ENCODE measurements around the gene RO60. TPM values are rescaled to one million over a fixed set of nuclear protein-coding genes. Genes with fewer than 3 reads are reported as not detected.
"Not testable (repeated sequence)": the region's sequence is repeated elsewhere in the genome, so short reads cannot be mapped to it uniquely, and the experiment has no call there.

RO60 gene
- total RNA-seq, 1 experiment from 2014 or later: 69.5 TPM

GRCh38 chr1:193031431-193031830 is 28.0 kb upstream of the RO60 start:
- H3K27ac ChIP-seq (ENCODE audit: low read depth, low read length): no peak overlapping the region
- no peaks in the 10 kb centered on the region for H3K9me2 ChIP-seq (ENCODE audit: insufficient read depth)
- no TSS peak for BruUV-seq (replicated peaks)
- TF ChIP-seq RAD21 (IDR thresholded peaks at IDR 0.05; ENCODE audit: low read depth): peak; percentile 59
- TF ChIP-seq POLR2A (IDR thresholded peaks at IDR 0.05; ENCODE audit: borderline replicate concordance, extremely low read depth, insufficient read depth, insufficient read length): no peak
- TF ChIP-seq JUND (IDR thresholded peaks at IDR 0.05): no peak
- no peak for TF ChIP-seq SIN3A (IDR thresholded peaks at IDR 0.05; ENCODE audit: low read depth)
- peak; percentile 24 to 62 (median 41); a peak in 5 of 6 replicates for TF ChIP-seq CTCF (IDR thresholded peaks at IDR 0.05 in 2 of 3, conservative IDR thresholded peaks at IDR 0.05 in 1 of 3; ENCODE audit: borderline replicate concordance in 1 of 3, insufficient read depth in 1 of 3, low read depth in 2 of 3, low read length in 2 of 3)
- ChIA-PET RAD21 (ENCODE audit: low non-redundant PET in 1 of 2, low total read pairs in 2 of 2, uncharacterized antibody in 2 of 2, unreplicated experiment in 2 of 2) (no interaction called here), CTCF (interaction anchor here (1.1 to 1.6 kb wide), 3 partner anchors 9 to 554 kb away, joined by 5 to 11 read pairs (median 5); no protein-coding TSS in a partner anchor), POLR2A (no interaction called here)
- H4K20me1 ChIP-seq (ENCODE audit: insufficient read depth): peaks cover 13% of the 10 kb centered on the region; the same call in 1 of the 2 replicates
- H3K36me3 ChIP-seq (ENCODE audit: control insufficient read depth in 1 of 2, insufficient read depth in 2 of 2, low read length in 2 of 2): peaks cover 0 to 13% of the 10 kb centered on the region in 2 experiments; a peak in 1 of 4 replicates
- H3K9ac ChIP-seq (ENCODE audit: low read length): no peak overlapping the region
- H3K9me3 ChIP-seq (ENCODE audit: control insufficient read depth in 1 of 2, insufficient read depth in 1 of 2, low read depth in 1 of 2, low read length in 2 of 2): no peaks in the 10 kb centered on the region
- DNase-seq (ENCODE audit: low read depth, low spot score): no peak
- H3K4me2 ChIP-seq (ENCODE audit: low read length): no peak overlapping the region
- no peak overlapping the region for H2AFZ ChIP-seq (ENCODE audit: low read depth, low read length, poor library complexity, severe bottlenecking)
- intact Hi-C loops (cut with micrococcal nuclease): loop anchor here (1.0 kb wide), 1 partner anchor 557 kb away; no protein-coding TSS in a partner anchor
- ATAC-seq: peak; percentile 61
- H3K4me1 ChIP-seq (ENCODE audit: control insufficient read depth in 1 of 2, insufficient read depth in 2 of 2, low read length in 2 of 2): no peaks in the 10 kb centered on the region
- H3K27me3 ChIP-seq (ENCODE audit: insufficient read depth, low read length): no peaks in the 10 kb centered on the region
- peaks cover 73% of the 10 kb centered on the region for H3K79me2 ChIP-seq (ENCODE audit: insufficient read depth, low read length)
- no peak overlapping the region for H3K4me3 ChIP-seq (replicated peaks in 1 of 2; ENCODE audit: low read depth in 1 of 2, low read length in 2 of 2)

- intact Hi-C loops (cut with micrococcal nuclease); DNase-seq (ENCODE audit: low read depth, low spot score); POLR2A ChIA-PET; H3K36me3 ChIP-seq (ENCODE audit: control insufficient read depth in 1 of 2, insufficient read depth in 2 of 2, low read length in 2 of 2); H3K27ac ChIP-seq (ENCODE audit: low read depth, low read length); BruUV-seq (replicated peaks); H3K4me3 ChIP-seq (replicated peaks in 1 of 2; ENCODE audit: low read depth in 1 of 2, low read length in 2 of 2); H3K9me2 ChIP-seq (ENCODE audit: insufficient read depth); H3K9ac ChIP-seq (ENCODE audit: low read length); ATAC-seq; H2AFZ ChIP-seq (ENCODE audit: low read depth, low read length, poor library complexity, severe bottlenecking); H3K4me2 ChIP-seq (ENCODE audit: low read length); RAD21 ChIA-PET (ENCODE audit: low non-redundant PET in 1 of 2, low total read pairs in 2 of 2, uncharacterized antibody in 2 of 2, unreplicated experiment in 2 of 2); H3K9me3 ChIP-seq (ENCODE audit: control insufficient read depth in 1 of 2, insufficient read depth in 1 of 2, low read depth in 1 of 2, low read length in 2 of 2); H3K4me1 ChIP-seq (ENCODE audit: control insufficient read depth in 1 of 2, insufficient read depth in 2 of 2, low read length in 2 of 2); H3K27me3 ChIP-seq (ENCODE audit: insufficient read depth, low read length): not testable (repeated sequence)
- CTCF ChIA-PET: interaction anchor here (0.8 to 1.6 kb wide), 6 partner anchors 7 to 555 kb away, joined by 3 to 11 read pairs (median 5); no protein-coding TSS in a partner anchor
- Histone ChIP-seq H4K20me1 (ENCODE audit: insufficient read depth) (peaks cover 17% of the 10 kb centered on the region; the same call in 1 of the 2 replicates), H3K79me2 (ENCODE audit: insufficient read depth, low read length) (peaks cover 87% of the 10 kb centered on the region)
Observed at GRCh38 chr1:193032643-193033427, 26.6 kb upstream of the RO60 start.

All from HCT116 (cell line).